ENCODE measurements around the gene RAB34. TPM values are rescaled to one million over a fixed set of nuclear protein-coding genes. Genes with fewer than 3 reads are reported as not detected.

RAB34 gene
- 150 and 173 TPM in 2 replicates for total RNA-seq

GRCh38 chr17:28717578-28718332 is at the start of gene RAB34:
TSS of gene RAB34 (minus strand) at chr17:28717868. CDS start at chr17:28717266, 602 bp downstream.

GRCh38 chr17:28743243-28744103 is 25.8 kb upstream of the RAB34 start, which contains the start of gene TRAF4:
TSS of gene TRAF4 (plus strand) at chr17:28744011. CDS start at chr17:28744113, 102 bp downstream.

GRCh38 chr17:28728364-28729200 is 10.9 kb upstream of the RAB34 start, which contains the start of gene NEK8:
TSS of gene NEK8 (plus strand) at chr17:28728788. CDS start at chr17:28728814, 26 bp downstream.

GRCh38 chr17:28726226-28726626 is 8.6 kb upstream of the RAB34 start, which contains the start of gene TLCD1:
TSS of gene TLCD1 (minus strand) at chr17:28726233. CDS start at chr17:28726097, 136 bp downstream.

GRCh38 chr17:28711723-28712031 is 6.0 kb downstream of the RAB34 start, which contains the start of gene PROCA1:
TSS of gene PROCA1 (minus strand) at chr17:28711888. CDS start at chr17:28711660, 228 bp downstream.

Other genes with a start within 250 kb of the RAB34 start
- not detected in 2 replicates for gene SLC13A2, start 244.2 kb downstream of the RAB34 start, total RNA-seq
- gene FOXN1, start 211.5 kb downstream of the RAB34 start, total RNA-seq = not detected in 2 replicates
- 22.5 and 23.4 TPM in 2 replicates for gene UNC119, start 165.2 kb downstream of the RAB34 start, total RNA-seq
- 26.6 and 49.2 TPM in 2 replicates for gene PIGS, start 146.3 kb downstream of the RAB34 start, total RNA-seq
- gene ALDOC, start 141.0 kb downstream of the RAB34 start, total RNA-seq = 35.7 and 53.3 TPM in 2 replicates
- gene SPAG5, start 118.8 kb downstream of the RAB34 start, total RNA-seq = 2.6 and 7.1 TPM in 2 replicates
- 2.0 and 3.8 TPM in 2 replicates for gene RSKR, start 103.7 kb downstream of the RAB34 start, total RNA-seq
- gene BLTP2, start 72.7 kb downstream of the RAB34 start, total RNA-seq = 110 and 118 TPM in 2 replicates
- gene SDF2, start 56.0 kb downstream of the RAB34 start, total RNA-seq = 77.9 and 90.4 TPM in 2 replicates
- gene SUPT6H, start 55.7 kb downstream of the RAB34 start, total RNA-seq = 40.3 and 53.1 TPM in 2 replicates
- gene PROCA1, start 6.0 kb downstream of the RAB34 start, total RNA-seq = 1.6 and 2.9 TPM in 2 replicates
- gene RPL23A, start 2.1 kb upstream of the RAB34 start, total RNA-seq = 733 and 1,314 TPM in 2 replicates
- gene TLCD1, start 8.4 kb upstream of the RAB34 start, total RNA-seq = 3.3 and 6.1 TPM in 2 replicates
- 5.0 and 7.2 TPM in 2 replicates for gene NEK8, start 10.9 kb upstream of the RAB34 start, total RNA-seq
- 23.8 and 26.6 TPM in 2 replicates for gene TRAF4, start 26.1 kb upstream of the RAB34 start, total RNA-seq
- 1.5 and 1.6 TPM in 2 replicates for gene FAM222B, start 124.9 kb upstream of the RAB34 start, total RNA-seq
- 11.1 and 12.5 TPM in 2 replicates for gene ERAL1, start 137.1 kb upstream of the RAB34 start, total RNA-seq
- gene FLOT2, start 179.9 kb upstream of the RAB34 start, total RNA-seq = 35.5 and 42.6 TPM in 2 replicates
- gene DHRS13, start 185.2 kb upstream of the RAB34 start, total RNA-seq = 2.8 and 4.4 TPM in 2 replicates
- gene PHF12, start 233.7 kb upstream of the RAB34 start, total RNA-seq = 10.7 and 14.5 TPM in 2 replicates